ENCODE measurements around the gene ATR. TPM values are rescaled to one million over a fixed set of nuclear protein-coding genes. Genes with fewer than 3 reads are reported as not detected.
A peak's percentile ranks its signal among the peaks of the same experiment; 100 is the strongest.

Gene ATR
- total and polyA plus RNA-seq, 9 of the 15 experiments (the other 6 are each of a cell fraction or from before 2014, with no cell fraction given), result 18.0 to 37.8 (median 23.2) TPM

- H3K4me2 ChIP-seq (ENCODE audit: insufficient read depth, low read length), result peak overlapping the region; percentile 96
- in situ Hi-C loops (cut with MboI), result no loop called here
- H3K79me2 ChIP-seq (ENCODE audit: control insufficient read depth, insufficient read depth, low read length), result peaks cover 51% of the 10 kb centered on the region
- peaks cover 0 to 5% of the 10 kb centered on the region in 2 experiments; a peak in 2 of 5 replicates for H3K4me1 ChIP-seq (replicated peaks in 1 of 2; ENCODE audit: control insufficient read depth in 2 of 2, insufficient read depth in 2 of 2, low read length in 2 of 2)
- peak overlapping the region; percentile 95 for H3K4me3 ChIP-seq
- H3K36me3 ChIP-seq (ENCODE audit: control insufficient read depth, insufficient read depth, low read length), result peaks cover 43% of the 10 kb centered on the region
- H4K20me1 ChIP-seq (replicated peaks; ENCODE audit: control insufficient read depth, insufficient read depth, low read length), result no peaks in the 10 kb centered on the region
- peak overlapping the region; percentile 96 to 98 for H3K9ac ChIP-seq (ENCODE audit: insufficient read depth in 1 of 2, low read depth in 2 of 2, low read length in 2 of 2)
- ATAC-seq, result peak; percentile 72
- intact Hi-C loops (cut with micrococcal nuclease), result loop anchor here (10.0 kb wide), 1 partner anchor 547 kb away; no protein-coding TSS in a partner anchor
- peak overlapping the region; percentile 97 for H2AFZ ChIP-seq (ENCODE audit: low read depth, low read length)
- DNase-seq (ENCODE audit: extremely low read depth in 1 of 4, low spot score in 3 of 4), result peak in 1 of 4 experiments; percentile 56
- ChIA-PET POLR2A (interaction anchor here (0.7 kb wide), 2 partner anchors 453 to 889 kb away, joined by 3 to 4 read pairs; no protein-coding TSS in a partner anchor), CTCF (ENCODE audit: low intra/inter-chr PET ratio) (interaction anchor here (0.6 kb wide), 1 partner anchor 128 kb away, joined by 3 read pairs; no protein-coding TSS in a partner anchor)
- H3K27ac ChIP-seq (ENCODE audit: extremely low read depth, low read depth, low read length), result peak overlapping the region; percentile 97
- FAIRE-seq, result no peak
- peaks cover 6% of the 10 kb centered on the region for H3K9me3 ChIP-seq (replicated peaks; ENCODE audit: control insufficient read depth, insufficient read depth, low read depth, low read length)
- TSS peak; percentile 43 for BruUV-seq (replicated peaks)
- H3K9me1 ChIP-seq (ENCODE audit: control insufficient read depth, insufficient read depth, low read length), result no peaks in the 10 kb centered on the region
- H3K27me3 ChIP-seq (ENCODE audit: control insufficient read depth in 2 of 2, insufficient read depth in 2 of 2, low read length in 2 of 2), result no peaks in the 10 kb centered on the region
- under 1% methylated on average over 32 of the region's 35 CpGs for WGBS (ENCODE audit: insufficient coverage, low coverage, missing lambda C conversion rate)
- TF ChIP-seq ZBTB1 (CRISPR knock-in tag; IDR thresholded peaks at IDR 0.05; ENCODE audit: borderline replicate concordance, low read depth) (0 out of 2 replicates have a peak, but pooled peaks have one; percentile 33), ZNF217 (CRISPR knock-in tag; IDR thresholded peaks at IDR 0.05) (no peak), AFF1 (IDR thresholded peaks at IDR 0.05; ENCODE audit: low read depth in 1 of 2, partially characterized antibody in 2 of 2) (peak in 1 of 2 experiments; percentile 27)
- TF ChIP-seq, protein P1, sequence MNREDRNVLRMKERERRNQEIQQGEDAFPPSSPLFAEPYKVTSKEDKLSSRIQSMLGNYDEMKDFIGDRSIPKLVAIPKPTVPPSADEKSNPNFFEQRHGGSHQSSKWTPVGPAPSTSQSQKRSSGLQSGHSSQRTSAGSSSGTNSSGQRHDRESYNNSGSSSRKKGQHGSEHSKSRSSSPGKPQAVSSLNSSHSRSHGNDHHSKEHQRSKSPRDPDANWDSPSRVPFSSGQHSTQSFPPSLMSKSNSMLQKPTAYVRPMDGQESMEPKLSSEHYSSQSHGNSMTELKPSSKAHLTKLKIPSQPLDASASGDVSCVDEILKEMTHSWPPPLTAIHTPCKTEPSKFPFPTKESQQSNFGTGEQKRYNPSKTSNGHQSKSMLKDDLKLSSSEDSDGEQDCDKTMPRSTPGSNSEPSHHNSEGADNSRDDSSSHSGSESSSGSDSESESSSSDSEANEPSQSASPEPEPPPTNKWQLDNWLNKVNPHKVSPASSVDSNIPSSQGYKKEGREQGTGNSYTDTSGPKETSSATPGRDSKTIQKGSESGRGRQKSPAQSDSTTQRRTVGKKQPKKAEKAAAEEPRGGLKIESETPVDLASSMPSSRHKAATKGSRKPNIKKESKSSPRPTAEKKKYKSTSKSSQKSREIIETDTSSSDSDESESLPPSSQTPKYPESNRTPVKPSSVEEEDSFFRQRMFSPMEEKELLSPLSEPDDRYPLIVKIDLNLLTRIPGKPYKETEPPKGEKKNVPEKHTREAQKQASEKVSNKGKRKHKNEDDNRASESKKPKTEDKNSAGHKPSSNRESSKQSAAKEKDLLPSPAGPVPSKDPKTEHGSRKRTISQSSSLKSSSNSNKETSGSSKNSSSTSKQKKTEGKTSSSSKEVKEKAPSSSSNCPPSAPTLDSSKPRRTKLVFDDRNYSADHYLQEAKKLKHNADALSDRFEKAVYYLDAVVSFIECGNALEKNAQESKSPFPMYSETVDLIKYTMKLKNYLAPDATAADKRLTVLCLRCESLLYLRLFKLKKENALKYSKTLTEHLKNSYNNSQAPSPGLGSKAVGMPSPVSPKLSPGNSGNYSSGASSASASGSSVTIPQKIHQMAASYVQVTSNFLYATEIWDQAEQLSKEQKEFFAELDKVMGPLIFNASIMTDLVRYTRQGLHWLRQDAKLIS (CRISPR knock-in tag; IDR thresholded peaks at IDR 0.05), result peak; percentile 25; the same call in 1 of the 2 replicates
- TF ChIP-seq, protein P2, sequence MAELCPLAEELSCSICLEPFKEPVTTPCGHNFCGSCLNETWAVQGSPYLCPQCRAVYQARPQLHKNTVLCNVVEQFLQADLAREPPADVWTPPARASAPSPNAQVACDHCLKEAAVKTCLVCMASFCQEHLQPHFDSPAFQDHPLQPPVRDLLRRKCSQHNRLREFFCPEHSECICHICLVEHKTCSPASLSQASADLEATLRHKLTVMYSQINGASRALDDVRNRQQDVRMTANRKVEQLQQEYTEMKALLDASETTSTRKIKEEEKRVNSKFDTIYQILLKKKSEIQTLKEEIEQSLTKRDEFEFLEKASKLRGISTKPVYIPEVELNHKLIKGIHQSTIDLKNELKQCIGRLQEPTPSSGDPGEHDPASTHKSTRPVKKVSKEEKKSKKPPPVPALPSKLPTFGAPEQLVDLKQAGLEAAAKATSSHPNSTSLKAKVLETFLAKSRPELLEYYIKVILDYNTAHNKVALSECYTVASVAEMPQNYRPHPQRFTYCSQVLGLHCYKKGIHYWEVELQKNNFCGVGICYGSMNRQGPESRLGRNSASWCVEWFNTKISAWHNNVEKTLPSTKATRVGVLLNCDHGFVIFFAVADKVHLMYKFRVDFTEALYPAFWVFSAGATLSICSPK (IDR thresholded peaks at IDR 0.05; ENCODE audit: borderline replicate concordance), result 0 out of 2 replicates have a peak, but pooled peaks have one; percentile 69
These were observed 131.2 kb downstream of the ATR start for GRCh38 chr3:142447301-142447851.
